ENCODE data around the gene RAPGEF1. TPM values are rescaled to one million over a fixed set of nuclear protein-coding genes. Genes with fewer than 3 reads are reported as not detected.
A peak's percentile ranks its signal among the peaks of the same experiment; 100 is the strongest.

RAPGEF1 gene
- total RNA-seq, 2 experiments from 2014 or later, result 187 to 215 TPM

DNA sequence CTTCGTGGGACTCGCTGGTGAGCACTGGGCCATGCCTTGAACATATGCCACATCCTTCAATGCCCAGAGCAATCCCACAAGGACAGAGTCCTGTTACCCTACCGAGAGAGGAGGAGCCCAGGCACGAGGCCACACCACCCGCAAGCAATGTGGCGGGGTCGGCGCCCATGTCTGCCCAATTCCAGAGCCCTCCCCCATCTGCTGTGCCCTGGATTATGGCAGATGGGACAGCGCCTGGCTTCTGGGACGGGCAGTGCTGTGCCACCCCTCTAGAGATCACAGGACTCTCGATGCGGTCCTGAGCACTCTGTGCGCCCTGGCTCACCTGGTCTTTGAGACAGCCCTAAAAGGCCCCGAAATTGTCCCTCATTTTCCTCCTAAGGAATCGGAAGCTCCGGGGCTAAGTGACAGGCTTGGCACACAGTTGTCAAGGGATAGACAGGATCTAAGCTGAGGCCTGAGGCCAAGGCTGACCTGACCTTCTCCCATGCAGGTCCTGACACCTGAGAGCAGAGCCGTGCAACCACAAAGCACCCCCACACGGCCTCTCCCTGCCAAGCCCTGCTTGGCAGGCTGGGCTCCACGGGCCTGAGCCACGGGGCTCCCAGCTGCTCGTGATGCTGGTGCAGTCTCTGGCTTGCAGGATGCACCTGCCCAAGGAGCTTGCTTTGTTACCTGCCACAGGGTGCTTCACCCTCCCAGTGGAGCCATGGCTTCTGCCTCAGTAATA lies 145.8 kb downstream of the RAPGEF1 start:
- ATAC-seq, result no peak
- H3K9me3 Mint-ChIP-seq (ENCODE audit: low read depth), result no peaks in the 10 kb centered on the region
- no peak for DNase-seq
- no peak overlapping the region for H3K27ac Mint-ChIP-seq
- no peak overlapping the region for H3K4me3 Mint-ChIP-seq
- CTCF ChIA-PET, result interaction anchor here (0.7 to 8.2 kb wide), 6 partner anchors 9 to 155 kb away, joined by 3 to 208 read pairs (median 3); partner anchors contain the start of gene RAPGEF1
- no peaks in the 10 kb centered on the region for H3K27me3 Mint-ChIP-seq
- peaks cover 29% of the 10 kb centered on the region for H3K4me1 Mint-ChIP-seq
- H3K36me3 Mint-ChIP-seq, result peaks cover 30% of the 10 kb centered on the region

DNA sequence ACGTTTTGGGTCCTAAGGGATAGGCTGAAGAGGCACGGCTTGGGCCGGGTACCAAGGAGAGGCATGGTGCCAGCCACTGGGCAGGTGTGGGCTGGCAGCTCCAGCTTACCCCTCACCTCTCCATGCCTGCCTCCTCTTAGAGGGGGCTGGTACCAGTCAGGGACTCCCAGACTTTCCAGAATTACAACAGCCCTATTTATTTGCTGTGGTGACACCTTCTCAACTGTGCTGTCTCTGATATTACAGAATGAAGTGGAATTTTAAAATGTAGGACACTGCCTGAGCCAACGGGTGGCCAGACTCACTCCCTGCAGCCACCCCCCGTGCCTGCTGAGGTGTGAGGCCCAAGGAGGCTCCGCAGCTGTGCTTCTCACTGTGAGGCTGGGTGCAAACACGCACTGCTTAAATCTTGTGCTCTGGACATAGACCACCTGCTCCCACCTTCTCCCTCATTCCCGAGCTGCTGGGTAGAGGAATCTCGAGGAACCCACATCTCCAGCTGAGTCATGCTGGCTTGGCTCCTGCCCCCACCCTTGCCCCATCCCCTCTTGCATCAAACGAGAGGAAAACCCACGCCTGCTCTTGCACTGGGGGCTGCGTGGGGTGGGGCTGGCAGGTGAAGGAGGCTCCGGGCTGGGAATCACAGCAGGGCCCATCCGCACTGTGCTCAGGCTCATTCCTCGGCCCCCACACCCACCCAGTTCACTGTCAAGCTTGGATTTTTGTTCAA lies 146.6 kb downstream of the RAPGEF1 start:
- DNase-seq, result no peak

DNA sequence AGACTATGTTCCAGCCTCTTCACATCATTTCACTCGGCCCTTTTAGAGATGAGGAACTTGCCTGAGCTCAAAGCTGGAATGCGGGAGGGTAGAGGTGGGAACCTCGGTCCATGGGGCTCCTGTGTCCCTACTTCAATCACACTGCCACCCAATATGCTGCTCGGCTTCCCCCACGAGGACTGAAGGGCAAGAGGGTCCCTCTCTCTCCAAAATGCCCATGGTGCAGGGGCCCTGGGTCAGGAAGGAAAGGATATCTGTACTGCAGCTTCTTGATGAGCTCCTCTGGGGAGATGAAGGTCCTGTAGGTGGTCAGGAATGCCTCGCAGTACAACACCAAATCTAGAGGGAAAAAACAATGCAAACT lies 148.0 kb downstream of the RAPGEF1 start:
- CTCF ChIA-PET, result interaction anchor here (0.6 to 8.2 kb wide), 32 partner anchors 11 to 668 kb away, joined by 3 to 208 read pairs (median 5); partner anchors contain the start of gene RAPGEF1
- H3K4me1 Mint-ChIP-seq, result peaks cover 37% of the 10 kb centered on the region
- H3K27ac Mint-ChIP-seq, result peak overlapping the region; percentile 55
- no peaks in the 10 kb centered on the region for H3K9me3 Mint-ChIP-seq (ENCODE audit: low read depth)
- H3K36me3 Mint-ChIP-seq, result peaks cover 26% of the 10 kb centered on the region
- H3K27me3 Mint-ChIP-seq, result no peaks in the 10 kb centered on the region
- DNase-seq (no peak), ATAC-seq (no peak)
- no peak overlapping the region for H3K4me3 Mint-ChIP-seq

More for the DNA sequence above, 146.6 kb downstream of the RAPGEF1 start:
- no peaks in the 10 kb centered on the region for H3K27me3 Mint-ChIP-seq
- H3K27ac Mint-ChIP-seq, result peak overlapping the region; percentile 40
- H3K36me3 Mint-ChIP-seq, result peaks cover 29% of the 10 kb centered on the region
- H3K4me3 Mint-ChIP-seq, result no peak overlapping the region
- H3K4me1 Mint-ChIP-seq, result peaks cover 29% of the 10 kb centered on the region
- H3K9me3 Mint-ChIP-seq (ENCODE audit: low read depth), result no peaks in the 10 kb centered on the region
- CTCF ChIA-PET, result interaction anchor here (1.0 to 8.2 kb wide), 5 partner anchors 10 to 156 kb away, joined by 3 to 208 read pairs (median 3); partner anchors contain the start of gene RAPGEF1
- ATAC-seq, result no peak

DNA sequence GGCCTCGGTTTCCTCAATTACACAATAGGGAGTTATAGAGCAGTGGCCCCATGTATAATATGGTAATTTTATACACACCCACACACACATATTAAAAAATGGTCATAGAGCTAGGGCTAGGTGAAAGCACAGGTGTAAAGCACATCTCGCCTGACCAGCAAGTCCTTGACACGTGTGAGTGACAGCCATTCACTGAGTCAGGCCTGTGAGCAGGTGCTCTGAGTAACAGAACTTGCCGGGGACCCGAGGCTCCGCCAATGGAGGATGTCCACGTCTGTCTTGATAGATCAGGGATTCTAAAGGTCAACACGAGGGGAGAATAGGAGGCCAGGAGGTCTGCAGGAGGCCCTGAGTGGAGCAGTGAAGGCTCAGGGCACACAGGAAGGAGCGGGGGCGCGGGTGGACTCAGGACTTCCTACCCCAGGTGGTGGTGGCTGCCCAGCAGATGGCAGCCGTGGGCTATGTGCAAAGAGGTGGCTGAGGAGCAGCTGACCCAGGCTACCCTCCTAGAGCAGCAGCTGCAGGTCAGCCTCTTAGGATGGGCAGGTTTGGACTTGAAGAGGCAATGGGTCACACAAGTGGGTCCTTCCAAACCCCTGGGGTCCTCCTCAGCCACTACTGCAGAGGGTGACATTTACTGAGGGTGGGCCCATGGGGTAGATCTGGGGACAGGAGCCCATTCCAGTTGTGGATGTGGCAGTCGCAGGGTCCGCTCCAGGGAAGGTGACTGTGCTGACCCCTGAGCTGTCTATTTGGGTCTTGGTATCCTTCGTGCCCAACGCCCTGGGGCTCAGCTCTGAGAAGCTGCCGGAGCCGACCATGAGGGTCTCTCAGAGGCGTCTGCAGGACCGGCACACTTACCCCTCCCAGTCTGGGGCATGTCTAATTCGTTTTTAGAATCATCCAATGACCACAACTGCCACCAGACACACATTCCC lies 148.7 kb downstream of the RAPGEF1 start:
- Mint-ChIP-seq H3K4me1 (peaks cover 44% of the 10 kb centered on the region), H3K27me3 (no peaks in the 10 kb centered on the region), H3K4me3 (no peak overlapping the region), H3K27ac (peak overlapping the region; percentile 85), H3K36me3 (peaks cover 30% of the 10 kb centered on the region), H3K9me3 (ENCODE audit: low read depth) (no peaks in the 10 kb centered on the region)
- CTCF ChIA-PET, result interaction anchor here (0.8 to 8.2 kb wide), 32 partner anchors 11 to 668 kb away, joined by 3 to 208 read pairs (median 5); partner anchors contain the start of gene RAPGEF1
- DNase-seq (peak; percentile 85), ATAC-seq (peak; percentile 89)

DNA sequence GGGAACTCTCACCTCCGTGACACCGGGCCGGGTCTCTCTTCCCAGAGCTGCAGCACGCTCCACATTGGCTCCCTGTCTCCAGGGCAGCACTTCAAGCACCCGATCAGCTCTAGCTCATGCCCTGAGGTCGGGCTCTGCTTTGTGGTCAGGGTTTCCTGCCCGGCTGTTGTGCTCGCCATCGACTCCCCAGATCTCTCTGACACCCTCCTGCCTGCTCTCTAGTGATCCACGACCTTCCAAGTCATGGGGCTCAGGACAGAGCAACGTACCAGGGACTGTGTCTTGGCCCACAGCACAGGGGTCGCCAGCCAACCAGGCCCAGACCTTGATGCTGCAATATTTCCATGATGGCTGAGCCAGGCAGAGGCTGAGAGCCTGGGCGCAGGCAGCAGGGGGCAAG lies 149.4 kb downstream of the RAPGEF1 start:
- no peaks in the 10 kb centered on the region for H3K9me3 Mint-ChIP-seq (ENCODE audit: low read depth)
- CTCF ChIA-PET, result interaction anchor here (0.7 to 8.2 kb wide), 11 partner anchors 12 to 168 kb away, joined by 3 to 208 read pairs (median 8); partner anchors contain the start of gene RAPGEF1
- DNase-seq, result peak; percentile 76
- peaks cover 29% of the 10 kb centered on the region for H3K36me3 Mint-ChIP-seq
- H3K27ac Mint-ChIP-seq, result peak overlapping the region; percentile 85
- H3K27me3 Mint-ChIP-seq, result no peaks in the 10 kb centered on the region
- H3K4me1 Mint-ChIP-seq, result peaks cover 51% of the 10 kb centered on the region
- no peak overlapping the region for H3K4me3 Mint-ChIP-seq
- peak; percentile 64 for ATAC-seq

DNA sequence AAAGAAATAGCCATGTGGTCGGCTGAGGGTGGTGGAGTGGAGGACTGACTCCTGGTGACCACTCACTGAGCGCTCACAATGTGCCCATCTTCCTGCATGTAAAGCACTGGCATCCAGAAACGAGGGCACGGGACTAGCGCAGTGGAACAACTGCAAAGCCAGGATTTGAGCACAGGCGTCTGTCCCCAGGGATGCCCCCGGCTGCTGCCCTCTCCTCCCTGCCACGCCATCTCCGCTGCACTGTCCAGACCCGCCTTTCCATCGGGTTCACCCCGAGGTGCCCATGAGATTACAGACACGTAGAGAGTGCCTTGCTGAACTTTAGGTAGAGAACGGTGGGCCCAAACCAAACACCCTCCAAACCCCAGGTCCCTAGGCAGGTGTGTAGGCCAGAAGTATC lies 149.9 kb downstream of the RAPGEF1 start:
- ATAC-seq, result no peak
- Mint-ChIP-seq H3K4me3 (no peak overlapping the region), H3K27me3 (no peaks in the 10 kb centered on the region), H3K4me1 (peaks cover 55% of the 10 kb centered on the region), H3K27ac (peak overlapping the region; percentile 85), H3K36me3 (peaks cover 32% of the 10 kb centered on the region), H3K9me3 (ENCODE audit: low read depth) (no peaks in the 10 kb centered on the region)
- CTCF ChIA-PET, result interaction anchor here (0.7 to 8.2 kb wide), 8 partner anchors 11 to 168 kb away, joined by 3 to 208 read pairs (median 8); partner anchors contain the start of gene RAPGEF1
- no peak for DNase-seq

DNA sequence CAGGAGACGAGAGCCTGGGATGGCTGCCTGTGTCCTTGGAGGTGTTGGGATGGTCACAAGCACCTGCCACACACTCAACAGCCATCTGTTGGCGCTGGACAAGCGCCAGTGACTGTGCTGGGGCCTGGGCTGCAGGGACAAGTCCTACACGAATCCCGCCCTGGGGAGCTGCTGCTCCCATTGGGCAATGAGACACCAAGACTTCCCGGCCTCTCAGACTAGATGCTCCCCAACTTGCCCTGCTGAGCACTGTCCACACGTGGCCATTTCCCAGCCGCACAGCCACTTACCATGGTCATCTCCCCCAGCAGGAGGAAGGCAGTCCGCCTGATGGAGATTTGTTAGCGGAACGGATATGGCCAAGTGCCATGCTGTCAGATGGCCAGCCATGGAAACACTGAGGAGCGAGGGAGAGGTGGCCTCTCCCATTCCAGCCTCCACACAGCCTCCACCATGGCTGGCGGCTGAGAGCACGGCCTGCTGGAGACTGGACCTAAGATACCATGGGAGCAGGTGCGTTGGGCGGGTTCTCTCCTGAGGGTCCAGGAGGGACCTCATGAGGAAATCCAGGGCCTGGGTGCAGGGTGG lies 150.7 kb downstream of the RAPGEF1 start:
- Mint-ChIP-seq H3K4me3 (no peak overlapping the region), H3K9me3 (ENCODE audit: low read depth) (no peaks in the 10 kb centered on the region), H3K36me3 (peaks cover 37% of the 10 kb centered on the region), H3K27ac (peak overlapping the region; percentile 40), H3K4me1 (peaks cover 63% of the 10 kb centered on the region), H3K27me3 (no peaks in the 10 kb centered on the region)
- CTCF ChIA-PET, result interaction anchor here (3.0 to 8.2 kb wide), 2 partner anchors 88 to 149 kb away, joined by 18 to 208 read pairs; partner anchors contain the start of gene RAPGEF1
- ATAC-seq, result no peak
- no peak for DNase-seq

DNA sequence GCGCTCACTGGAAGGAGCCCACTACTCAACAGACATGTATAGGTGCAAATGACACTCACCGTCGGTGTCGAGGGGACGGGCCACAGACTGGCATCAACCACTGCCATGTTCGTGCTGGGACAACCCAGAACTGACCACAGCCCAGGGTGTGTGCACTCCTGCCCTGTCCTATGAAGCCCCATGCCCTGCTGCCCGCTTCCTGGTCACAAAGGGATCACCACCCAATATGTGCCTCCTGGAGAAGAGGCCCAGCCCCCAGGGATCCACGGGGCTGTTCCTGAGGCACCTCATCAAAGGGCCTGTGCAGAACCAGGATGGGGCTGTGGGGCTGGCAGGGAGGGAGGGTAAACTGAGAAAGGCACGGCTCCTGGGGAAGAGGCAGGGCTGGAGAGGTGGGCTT lies 151.5 kb downstream of the RAPGEF1 start:
- H3K4me1 Mint-ChIP-seq, result peaks cover 68% of the 10 kb centered on the region
- H3K36me3 Mint-ChIP-seq, result peaks cover 40% of the 10 kb centered on the region

DNA sequence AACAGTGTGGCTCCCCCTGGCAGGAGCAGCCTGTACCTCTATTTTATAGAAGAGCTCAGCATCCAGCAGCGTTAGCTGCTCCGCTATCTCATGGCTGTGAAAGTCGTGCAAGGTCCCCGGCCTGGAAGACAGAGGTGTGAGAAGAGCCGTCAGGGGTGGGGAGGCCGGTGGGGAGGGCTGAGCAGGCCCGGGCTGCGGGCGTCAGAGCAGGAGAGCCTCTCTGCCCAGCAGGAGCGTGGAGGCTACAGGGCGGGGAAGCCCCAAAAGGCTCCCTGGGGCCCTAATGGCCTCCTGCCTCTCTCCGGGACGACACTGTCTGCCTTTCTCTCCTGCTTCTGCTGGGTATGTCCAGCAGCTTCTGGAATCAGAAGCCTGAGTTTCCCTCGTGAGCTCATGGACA lies 152.0 kb downstream of the RAPGEF1 start:
- Mint-ChIP-seq H3K27ac (no peak overlapping the region), H3K36me3 (peaks cover 42% of the 10 kb centered on the region), H3K27me3 (no peaks in the 10 kb centered on the region), H3K4me1 (peaks cover 69% of the 10 kb centered on the region), H3K4me3 (no peak overlapping the region), H3K9me3 (ENCODE audit: low read depth) (no peaks in the 10 kb centered on the region)
- DNase-seq, result no peak
- CTCF ChIA-PET, result interaction anchor here (1.0 to 8.2 kb wide), 2 partner anchors 48 to 151 kb away, joined by 3 to 208 read pairs; partner anchors contain the start of gene RAPGEF1
- no peak for ATAC-seq

More for the DNA sequence above, 151.5 kb downstream of the RAPGEF1 start:
- ATAC-seq (no peak), DNase-seq (no peak)
- no peak overlapping the region for H3K4me3 Mint-ChIP-seq
- no peak overlapping the region for H3K27ac Mint-ChIP-seq
- no peaks in the 10 kb centered on the region for H3K9me3 Mint-ChIP-seq (ENCODE audit: low read depth)
- CTCF ChIA-PET, result interaction anchor here (1.0 to 8.2 kb wide), 2 partner anchors 47 to 150 kb away, joined by 3 to 208 read pairs; partner anchors contain the start of gene RAPGEF1
- no peaks in the 10 kb centered on the region for H3K27me3 Mint-ChIP-seq

DNA sequence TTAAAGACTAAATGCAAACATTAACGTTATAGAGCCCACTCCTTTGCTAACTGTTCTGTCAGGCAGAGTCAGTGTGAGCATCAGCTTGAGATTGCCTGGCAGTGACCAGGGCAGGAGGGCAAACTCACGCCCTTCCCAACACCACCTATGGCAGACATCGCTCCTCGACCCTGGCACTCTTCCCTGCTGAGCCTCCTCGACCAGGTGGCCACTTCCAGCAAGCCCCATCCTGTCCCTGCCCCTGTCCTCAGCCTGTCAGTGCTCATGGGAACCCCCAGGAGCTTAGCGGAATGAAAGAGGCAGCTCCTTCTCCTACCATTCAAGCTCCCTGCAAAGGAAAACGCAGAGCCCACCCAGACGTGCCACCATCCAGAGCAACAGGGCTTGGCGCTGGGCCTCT lies 152.5 kb downstream of the RAPGEF1 start:
- peaks cover 69% of the 10 kb centered on the region for H3K4me1 Mint-ChIP-seq
- ATAC-seq, result no peak

DNA sequence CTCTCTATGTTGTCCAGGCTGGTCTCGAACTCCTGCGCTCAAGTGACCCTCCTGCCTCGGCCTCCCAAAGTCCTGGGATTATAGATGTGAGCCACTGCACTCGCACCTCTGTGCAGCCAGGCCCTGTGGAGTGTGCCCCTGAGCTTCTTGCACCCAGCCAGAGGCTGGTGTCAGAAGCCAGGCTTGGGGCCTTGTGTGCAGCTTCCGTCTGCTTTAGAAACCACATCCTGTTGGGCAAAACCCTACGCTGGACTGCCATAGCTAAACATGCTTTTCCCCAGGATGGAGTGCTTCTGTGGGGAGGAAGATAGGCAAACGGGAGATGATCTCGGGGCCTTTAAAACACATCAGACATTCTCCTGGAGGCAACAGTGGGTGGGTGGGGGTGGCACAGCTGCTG lies 154.5 kb downstream of the RAPGEF1 start:
- Mint-ChIP-seq H3K27me3 (no peaks in the 10 kb centered on the region), H3K4me3 (peak overlapping the region; percentile 28), H3K9me3 (ENCODE audit: low read depth) (no peaks in the 10 kb centered on the region), H3K4me1 (peaks cover 51% of the 10 kb centered on the region), H3K36me3 (peaks cover 42% of the 10 kb centered on the region), H3K27ac (peak overlapping the region; percentile 92)
- CTCF ChIA-PET, result interaction anchor here (0.8 to 1.9 kb wide), 14 partner anchors 43 to 235 kb away, joined by 3 to 15 read pairs (median 4); partner anchors contain the start of genes POMT1 and RAPGEF1
- peak; percentile 85 for DNase-seq
- peak; percentile 84 for ATAC-seq

More for the DNA sequence above, 152.5 kb downstream of the RAPGEF1 start:
- H3K27ac Mint-ChIP-seq, result peak overlapping the region; percentile 57
- no peaks in the 10 kb centered on the region for H3K9me3 Mint-ChIP-seq (ENCODE audit: low read depth)
- H3K4me3 Mint-ChIP-seq, result no peak overlapping the region
- H3K27me3 Mint-ChIP-seq, result no peaks in the 10 kb centered on the region
- CTCF ChIA-PET, result interaction anchor here (1.0 to 8.2 kb wide), 2 partner anchors 48 to 151 kb away, joined by 3 to 208 read pairs; partner anchors contain the start of gene RAPGEF1
- H3K36me3 Mint-ChIP-seq, result peaks cover 42% of the 10 kb centered on the region
- DNase-seq, result no peak

DNA sequence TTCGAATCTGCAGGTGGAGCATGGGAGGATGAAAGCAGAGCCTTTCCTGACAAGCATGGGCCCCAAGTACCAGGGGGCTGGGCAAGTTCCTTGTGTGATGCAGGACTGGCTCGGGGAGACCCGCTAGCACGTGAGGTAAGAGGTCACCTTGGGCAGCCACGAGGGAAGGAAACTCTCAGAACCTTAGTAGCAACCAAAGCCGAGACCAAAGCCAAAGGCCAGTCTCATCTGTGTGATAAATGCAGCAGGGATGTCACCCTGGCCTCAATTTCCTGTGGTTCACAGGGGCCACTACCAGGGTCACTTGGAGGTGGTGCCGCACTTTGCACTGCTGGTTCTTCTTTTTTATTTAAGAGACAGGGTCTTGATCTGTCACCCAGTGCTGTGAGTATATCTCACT lies 155.0 kb downstream of the RAPGEF1 start:
- peak overlapping the region; percentile 92 for H3K27ac Mint-ChIP-seq
- no peaks in the 10 kb centered on the region for H3K27me3 Mint-ChIP-seq
- peaks cover 41% of the 10 kb centered on the region for H3K36me3 Mint-ChIP-seq
- peaks cover 48% of the 10 kb centered on the region for H3K4me1 Mint-ChIP-seq
- no peaks in the 10 kb centered on the region for H3K9me3 Mint-ChIP-seq (ENCODE audit: low read depth)
- peak; percentile 64 for DNase-seq
- CTCF ChIA-PET, result interaction anchor here (0.8 to 1.9 kb wide), 14 partner anchors 44 to 235 kb away, joined by 3 to 15 read pairs (median 4); partner anchors contain the start of genes POMT1 and RAPGEF1
- peak overlapping the region; percentile 28 for H3K4me3 Mint-ChIP-seq
- no peak for ATAC-seq

Data from activated CD8-positive, alpha-beta memory T cell treated with anti-CD3 and anti-CD28 coated beads, Interleukin-2, amount 10 ng/mL, durations not matched to agents 7 days and 5 days (primary cell).